Hematopoietic multipotent progenitor cell (in vitro differentiated cells): ENCODE data around the gene TLR5. TPM values are rescaled to one million over a fixed set of nuclear protein-coding genes. Genes with fewer than 3 reads are reported as not detected.

Experiments used
- DNase-seq, 3 donors: peaks; one replicate each; pipeline ENCODE4 v3.0.0-alpha.2; 2011 to 2015; ENCODE audit warnings: low read depth in 2 of 3, low spot score in 2 of 3
- total RNA-seq: library from RNA; depleted of rRNA; stranded (reverse); fragments of >200 nt; gene quantifications from one replicate; pipeline ENCODE4 v1.2.3, GENCODE V29; 2012

The TLR5 gene
- total RNA-seq, 1 donor: under 0.01 TPM

DNA sequence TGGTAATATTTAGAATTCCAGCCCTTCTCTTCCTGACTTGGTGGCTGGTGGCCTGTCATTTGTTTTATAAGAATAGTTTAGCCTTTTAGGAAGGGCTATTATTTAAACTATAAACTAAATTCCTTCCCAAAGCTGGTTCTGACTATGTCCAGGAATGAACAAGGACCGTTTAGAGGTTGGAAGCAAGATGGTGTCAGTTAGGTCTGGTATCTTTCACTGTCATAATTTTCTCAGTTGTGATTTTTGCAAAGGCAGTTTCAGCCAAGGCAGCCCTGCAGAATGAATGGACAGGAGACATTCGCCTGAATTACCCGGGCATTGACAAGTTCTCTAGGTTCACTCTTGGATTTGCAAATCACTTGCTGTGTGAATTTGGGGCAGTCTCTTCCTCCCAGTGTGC lies 67.2 kb downstream of the TLR5 start:
- DNase-seq: no peak

- DNase-seq: no peak
These were observed 68.4 kb downstream of the TLR5 start for GRCh38 chr1:223074445-223075300.

- no peak for DNase-seq
These were observed 74.0 kb downstream of the TLR5 start for GRCh38 chr1:223068900-223069665.

DNA sequence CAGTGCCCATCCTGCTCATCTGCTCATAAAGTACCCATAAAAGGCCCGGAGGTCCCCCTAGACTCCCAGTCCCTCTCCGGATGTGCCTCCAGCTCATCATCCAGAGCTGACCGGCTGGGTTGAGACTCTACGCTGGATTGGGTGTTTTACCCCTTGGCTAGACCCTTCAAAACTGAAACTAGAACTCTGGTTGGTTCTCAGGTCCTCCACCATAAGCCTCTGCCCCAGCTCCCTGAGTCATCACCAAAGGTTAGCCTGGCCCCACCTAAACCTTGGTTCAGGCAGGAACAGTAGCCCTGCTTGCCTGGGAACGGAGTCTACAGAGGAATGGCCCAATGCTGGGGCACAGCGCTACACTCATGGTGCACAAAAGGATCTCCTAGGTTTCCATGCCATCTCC lies 75.1 kb downstream of the TLR5 start:
- DNase-seq: no peak

GRCh38 chr1:223066415-223066814 lies 76.6 kb downstream of the TLR5 start:
- no peak for DNase-seq

- no peak for DNase-seq
These were observed 80.9 kb downstream of the TLR5 start for GRCh38 chr1:223062177-223062576.

GRCh38 chr1:223059526-223059925 lies 83.5 kb downstream of the TLR5 start:
- DNase-seq: no peak

Other genes with a start within 250 kb of the TLR5 start
- not detected for gene SUSD4, start 220.9 kb upstream of the TLR5 start, total RNA-seq